ENCODE measurements around the gene TRANK1. TPM values are rescaled to one million over a fixed set of nuclear protein-coding genes. Genes with fewer than 3 reads are reported as not detected.

TRANK1 gene
- total and polyA plus RNA-seq, 11 donors: 2.2 to 27.9 (median 4.0) TPM

DNA sequence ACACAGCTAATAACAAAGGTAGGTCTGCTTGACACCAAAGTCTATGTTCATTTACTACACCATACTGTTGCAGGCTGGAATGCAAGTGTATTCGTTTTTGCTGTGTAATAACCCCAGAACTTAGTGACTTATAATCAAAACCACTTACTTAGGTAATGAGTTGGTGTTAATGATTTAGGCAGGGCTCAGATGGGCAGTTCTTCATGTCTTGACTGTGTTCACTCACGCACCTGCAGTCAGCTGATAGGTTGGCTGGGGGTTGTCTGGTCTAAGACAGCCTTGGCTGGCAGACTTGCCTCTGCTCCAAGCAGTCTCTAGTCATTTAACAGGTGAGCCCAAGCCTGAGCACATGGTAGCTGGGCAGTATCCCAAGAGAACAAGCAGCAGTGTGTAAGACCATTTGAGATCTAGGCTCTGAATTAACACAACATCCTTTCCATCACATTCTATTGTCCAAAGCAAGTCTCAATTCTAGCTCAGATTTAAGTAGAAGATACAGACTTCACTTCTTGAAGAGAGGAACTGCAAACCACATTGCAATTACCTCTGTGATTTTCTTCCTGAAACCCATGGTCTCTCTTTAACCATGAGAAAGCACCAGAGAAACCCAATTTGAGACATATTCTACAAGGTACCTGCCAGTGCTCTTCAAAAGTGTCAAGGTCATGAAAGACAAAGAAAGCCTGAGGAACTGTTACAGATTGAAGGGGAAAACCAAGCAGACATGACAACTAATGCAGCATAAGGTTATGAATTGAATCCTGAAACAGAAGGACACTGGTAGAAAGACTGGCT, 167.2 kb downstream of the TRANK1 start:
- Histone ChIP-seq H3K9me3 (no peaks in the 10 kb centered on the region), H3K4me1 (peaks cover 0 to 12% (median 0%) of the 10 kb centered on the region in 12 donors), H3K4me3 (no peak overlapping the region), H3K27me3 (no peaks in the 10 kb centered on the region), H3K27ac (no peak overlapping the region), H3K36me3 (no peaks in the 10 kb centered on the region)
- intact Hi-C loops (cut with DNase I): no loop called here
- no peak for DNase-seq
- ATAC-seq: no peak
- 84 to 91% (median 87%) methylated on average over 2 of the region's 2 CpGs for WGBS, 4 donors
- TF ChIP-seq CTCF (IDR thresholded peaks at IDR 0.05) (no peak), POLR2A (IDR thresholded peaks at IDR 0.05) (no peak)

Other genes with a start within 250 kb of the TRANK1 start
- under 1 TPM in 8 of 9 donors, not detected in 1; 0.09 to 0.48 (median 0.15) TPM for gene DCLK3, start 180.5 kb downstream of the TRANK1 start, total RNA-seq
- under 1 TPM; 0.08 to 0.26 TPM for gene DCLK3, start 180.5 kb downstream of the TRANK1 start, polyA plus RNA-seq
- gene EPM2AIP1, start 48.1 kb upstream of the TRANK1 start, total RNA-seq: 10 to 100 TPM in 8 of 9 donors, 1 to 10 TPM in 1; 9.1 to 43.7 (median 24.4) TPM
- gene EPM2AIP1, start 48.1 kb upstream of the TRANK1 start, polyA plus RNA-seq: 10 to 100 TPM in 1 of 2 donors, 1 to 10 TPM in 1; 7.4 to 10.8 TPM
- 10 to 100 TPM; 44.5 to 58.4 (median 50.4) TPM for gene MLH1, start 48.5 kb upstream of the TRANK1 start, total RNA-seq
- gene MLH1, start 48.5 kb upstream of the TRANK1 start, polyA plus RNA-seq: 10 to 100 TPM; 26.0 to 32.8 TPM
- 100 to 1,000 TPM in 7 of 9 donors, 10 to 100 TPM in 2; 85.5 to 161 (median 114) TPM for gene LRRFIP2, start 229.5 kb upstream of the TRANK1 start, total RNA-seq
- 10 to 100 TPM; 67.7 to 94.4 TPM for gene LRRFIP2, start 229.5 kb upstream of the TRANK1 start, polyA plus RNA-seq

All from heart left ventricle (tissue), 16 donors.